GM12891 (cell line): ENCODE results near the gene MT1HL1.
"Not testable (repeated sequence)": the region's sequence is repeated elsewhere in the genome, so short reads cannot be mapped to it uniquely, and the experiment has no call there.

Experiments used
- POLR2A ChIP-seq: IDR thresholded peaks from 2 replicates; pipeline ENCODE4 v1.6.1; 2011; ENCODE audit warnings: low read depth, low read length, control low read depth
- POLR2AphosphoS5 ChIP-seq: IDR thresholded peaks from 2 replicates; pipeline ENCODE4 v1.6.1; 2011; ENCODE audit warnings: low read depth, low read length, control low read depth
- POU2F2 ChIP-seq: IDR thresholded peaks from 2 replicates; pipeline ENCODE4 v1.6.1; 2011; ENCODE audit warnings: low read depth, mild to moderate bottlenecking, control low read depth, low read length, moderate library complexity
- SPI1 ChIP-seq: IDR thresholded peaks from 2 replicates; pipeline ENCODE4 v1.6.1; 2011; ENCODE audit warnings: low read depth, low read length, control low read depth
- TAF1 ChIP-seq: IDR thresholded peaks from 2 replicates; pipeline ENCODE4 v1.6.1; 2011; ENCODE audit warnings: low read depth, low read length, control low read depth

GRCh38 chr1:236974025-236974424, 30.2 kb downstream of the MT1HL1 start:
- TF ChIP-seq POLR2A, POLR2AphosphoS5, TAF1, SPI1, POU2F2: not testable (repeated sequence)
